ENCODE results near the gene ARHGAP10. TPM values are rescaled to one million over a fixed set of nuclear protein-coding genes. Genes with fewer than 3 reads are reported as not detected.
A peak's percentile ranks its signal among the peaks of the same experiment; 100 is the strongest.

Gene ARHGAP10
- total RNA-seq, 1 experiment from 2014 or later: 10.3 TPM

- DNase-seq (ENCODE audit: low spot score): no peak
Observed at GRCh38 chr4:147825451-147826287, 93.8 kb downstream of the ARHGAP10 start.

DNA sequence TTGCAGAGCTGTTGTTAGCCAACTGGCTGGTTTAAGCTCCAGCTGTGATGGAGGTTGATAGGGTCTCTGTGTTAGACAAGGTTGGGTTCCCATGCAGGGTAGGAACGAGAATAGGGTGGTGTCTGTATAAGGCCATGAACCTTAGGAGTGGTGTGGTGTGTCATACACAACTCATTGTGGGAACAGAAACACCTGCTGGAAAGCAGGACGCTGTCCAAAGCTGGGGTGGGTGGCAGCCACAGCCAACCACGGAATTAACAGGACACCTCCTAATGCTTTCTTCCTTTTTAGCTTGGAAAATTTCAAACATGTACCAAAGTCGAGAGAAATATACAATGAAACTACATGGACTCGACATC is 94.4 kb downstream of the ARHGAP10 start:
- no peak for DNase-seq (ENCODE audit: low spot score)

DNA sequence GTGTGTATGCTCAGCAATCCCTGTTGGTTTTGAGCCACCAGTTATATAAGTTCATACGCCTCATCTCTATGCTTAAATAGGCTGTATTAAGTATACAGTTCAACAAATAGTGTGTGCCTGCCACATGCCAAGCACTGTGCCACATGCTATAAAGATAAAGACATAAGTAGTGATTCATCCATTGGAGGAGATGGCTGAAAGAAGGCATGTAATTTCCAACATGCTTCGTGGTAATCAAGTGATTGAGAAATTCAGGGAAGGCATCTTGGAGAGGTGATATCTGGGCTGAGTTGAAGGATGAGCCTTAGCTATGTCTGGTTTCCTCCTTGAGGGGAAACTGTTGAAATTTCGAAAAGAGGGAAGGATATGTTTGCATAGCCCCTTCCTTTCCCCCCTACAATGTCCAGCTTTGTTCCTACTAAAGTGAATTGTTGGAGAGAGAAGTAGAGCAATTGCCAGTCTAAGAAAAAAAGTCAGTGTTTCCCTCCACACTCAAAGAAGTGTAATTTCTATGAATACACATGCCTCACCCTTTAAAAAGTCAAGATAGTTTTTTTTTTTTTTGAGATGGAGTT is 96.5 kb downstream of the ARHGAP10 start:
- DNase-seq (ENCODE audit: low spot score): no peak

GRCh38 chr4:147829401-147830101 is 97.7 kb downstream of the ARHGAP10 start:
- DNase-seq (ENCODE audit: low spot score): no peak

- DNase-seq (ENCODE audit: low spot score): no peak
Observed at GRCh38 chr4:147830102-147830463, 98.2 kb downstream of the ARHGAP10 start.

GRCh38 chr4:147830987-147831386 is 99.1 kb downstream of the ARHGAP10 start:
- DNase-seq (ENCODE audit: low spot score): no peak

DNA sequence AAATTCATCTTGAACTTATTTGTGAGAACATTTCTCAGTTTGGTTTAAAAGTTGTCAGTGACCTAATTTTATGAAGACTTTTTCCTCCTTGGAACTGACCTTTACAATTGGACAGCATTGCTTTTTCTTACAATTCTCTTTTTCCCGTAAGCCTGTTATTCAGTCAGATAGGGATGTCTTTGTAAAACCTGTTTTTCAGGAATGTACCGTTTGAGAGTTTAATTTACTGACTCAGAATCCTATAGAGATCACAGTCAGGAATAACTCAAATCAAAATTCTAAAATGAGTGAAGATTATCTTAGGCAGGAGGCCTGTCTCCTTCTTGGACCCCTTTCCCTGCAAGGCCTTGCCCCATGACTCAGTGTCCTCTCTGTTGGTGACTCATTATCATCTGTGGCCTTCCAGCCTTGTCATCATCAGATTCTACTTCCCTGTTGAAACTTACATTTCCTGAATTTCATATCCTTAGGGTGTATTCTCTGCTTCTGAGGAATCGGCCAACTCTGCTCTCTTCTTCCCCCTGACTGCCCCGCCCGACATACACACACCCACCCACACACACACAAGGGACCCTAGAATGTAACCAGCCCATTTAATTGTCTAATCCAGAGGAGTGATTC is 99.8 kb downstream of the ARHGAP10 start:
- DNase-seq (ENCODE audit: low spot score): peak; percentile 49

DNA sequence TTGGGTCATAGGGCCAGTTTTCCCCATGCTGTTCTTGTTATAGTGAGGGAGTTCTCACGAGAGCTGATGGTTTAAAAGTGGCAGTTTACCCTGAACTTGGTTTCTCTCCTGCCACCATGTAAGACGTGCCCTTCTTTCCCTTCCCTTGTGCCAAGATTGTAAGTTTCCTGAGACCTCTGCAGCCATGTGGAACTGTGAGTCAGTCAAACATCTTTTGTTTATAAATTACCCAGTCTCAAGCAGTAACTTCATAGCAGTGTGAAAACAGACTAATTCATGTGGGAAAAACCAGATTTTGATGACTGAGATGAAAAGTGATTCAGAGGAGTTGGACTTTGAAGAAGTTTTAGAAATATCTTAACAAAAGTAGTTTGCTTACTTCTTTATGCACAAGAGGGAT is 101.4 kb downstream of the ARHGAP10 start:
- no peak for DNase-seq (ENCODE audit: low spot score)

DNA sequence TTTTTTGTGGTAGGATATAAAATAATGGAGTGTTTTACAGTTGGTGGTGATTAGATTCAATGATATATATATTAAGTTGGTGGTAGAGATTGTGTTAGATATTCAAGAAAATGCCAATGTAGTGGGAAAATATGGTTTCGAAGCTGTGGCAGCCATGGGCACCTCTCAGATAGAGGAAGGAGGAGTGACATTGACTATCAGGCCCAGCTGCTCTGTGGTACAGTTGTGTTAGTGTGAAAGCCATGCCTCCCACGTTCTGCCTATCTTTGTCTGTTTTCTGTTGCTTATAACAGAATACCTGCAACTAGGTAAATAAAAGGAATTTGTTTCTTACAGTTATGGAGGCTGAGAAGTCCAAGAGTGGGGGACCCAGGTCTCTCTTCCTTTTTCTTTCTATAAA is 101.9 kb downstream of the ARHGAP10 start:
- DNase-seq (ENCODE audit: low spot score): no peak

- no peak for DNase-seq (ENCODE audit: low spot score)
Observed at GRCh38 chr4:147834480-147834879, 102.6 kb downstream of the ARHGAP10 start.

DNA sequence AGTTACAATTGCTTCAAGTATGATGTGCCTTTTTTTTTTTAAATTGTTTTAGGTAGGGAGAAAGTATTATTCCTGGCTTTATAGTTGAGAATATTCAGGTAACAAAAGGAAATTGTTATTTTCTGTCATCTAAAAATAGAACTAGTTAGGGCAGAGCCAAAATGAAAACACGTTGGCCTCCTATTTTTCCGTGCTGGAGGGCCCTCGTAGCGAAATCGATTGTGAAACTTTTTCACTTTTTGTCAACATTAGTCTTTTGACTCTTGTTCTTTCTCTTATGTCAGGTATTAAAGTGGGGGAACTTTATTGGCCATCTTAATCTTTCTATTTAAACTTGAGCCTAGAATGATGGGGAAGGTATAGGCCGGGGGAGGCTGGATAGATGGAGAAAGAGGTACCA is 104.9 kb downstream of the ARHGAP10 start:
- no peak for DNase-seq (ENCODE audit: low spot score)

DNA sequence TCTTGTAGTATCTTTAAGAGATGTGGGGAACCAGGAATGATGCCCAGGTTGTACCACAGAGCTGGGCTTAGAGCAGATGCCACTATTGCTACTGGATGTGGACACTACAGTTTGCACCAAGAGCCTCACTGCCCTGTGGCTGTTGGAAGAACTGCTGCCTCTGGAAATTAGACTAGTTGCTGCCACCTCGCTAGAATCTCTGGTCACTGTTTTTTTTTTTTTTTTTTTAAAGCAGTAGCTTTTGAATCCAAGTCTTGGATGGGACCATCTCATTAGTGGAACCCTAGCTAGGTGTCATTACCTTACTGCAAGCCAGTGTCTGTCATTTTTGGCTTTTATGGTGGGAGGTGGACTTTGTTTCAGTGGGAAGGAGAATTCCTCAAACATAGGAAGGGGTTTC is 105.5 kb downstream of the ARHGAP10 start:
- DNase-seq (ENCODE audit: low spot score): peak; percentile 31

GRCh38 chr4:147837854-147838253 is 106.0 kb downstream of the ARHGAP10 start:
- no peak for DNase-seq (ENCODE audit: low spot score)

DNA sequence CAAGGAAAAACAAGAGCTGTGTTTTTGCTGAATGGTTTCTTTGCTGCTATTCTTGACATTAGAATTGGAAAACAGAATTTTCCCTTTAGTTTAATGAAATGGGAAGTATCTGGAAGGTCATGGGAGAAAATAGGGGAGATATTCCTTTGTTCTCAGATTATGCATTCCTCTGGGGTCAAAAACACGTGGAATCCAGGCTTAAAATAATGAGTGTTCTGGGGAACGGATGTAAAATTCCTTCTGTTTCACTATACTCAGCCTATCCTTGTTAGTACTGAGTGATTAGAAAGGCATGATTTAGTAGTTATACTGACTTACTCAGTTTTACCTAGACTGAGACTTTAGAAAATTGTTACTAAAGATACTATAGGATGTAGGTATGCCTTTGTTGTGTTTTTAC is 107.3 kb downstream of the ARHGAP10 start:
- no peak for DNase-seq (ENCODE audit: low spot score)

DNA sequence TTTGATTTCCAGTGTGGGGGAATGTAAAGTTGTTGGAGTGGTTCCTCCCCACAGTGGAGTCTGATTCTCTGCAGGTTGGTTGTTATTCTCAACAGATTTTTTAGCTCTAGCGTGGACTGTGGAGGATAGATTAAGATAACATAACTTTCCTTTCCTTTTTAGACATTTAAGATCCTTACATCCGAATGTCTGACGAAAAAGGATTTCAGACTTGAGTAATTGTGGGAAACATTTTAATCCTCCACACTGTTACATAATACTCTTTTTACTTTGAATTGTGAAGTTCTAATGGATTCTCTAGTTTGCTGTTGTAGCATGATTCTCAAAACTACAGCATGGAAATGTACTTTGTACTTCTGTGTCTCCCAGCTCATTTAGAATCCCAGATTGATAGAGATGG is 107.8 kb downstream of the ARHGAP10 start:
- DNase-seq (ENCODE audit: low spot score): no peak

DNA sequence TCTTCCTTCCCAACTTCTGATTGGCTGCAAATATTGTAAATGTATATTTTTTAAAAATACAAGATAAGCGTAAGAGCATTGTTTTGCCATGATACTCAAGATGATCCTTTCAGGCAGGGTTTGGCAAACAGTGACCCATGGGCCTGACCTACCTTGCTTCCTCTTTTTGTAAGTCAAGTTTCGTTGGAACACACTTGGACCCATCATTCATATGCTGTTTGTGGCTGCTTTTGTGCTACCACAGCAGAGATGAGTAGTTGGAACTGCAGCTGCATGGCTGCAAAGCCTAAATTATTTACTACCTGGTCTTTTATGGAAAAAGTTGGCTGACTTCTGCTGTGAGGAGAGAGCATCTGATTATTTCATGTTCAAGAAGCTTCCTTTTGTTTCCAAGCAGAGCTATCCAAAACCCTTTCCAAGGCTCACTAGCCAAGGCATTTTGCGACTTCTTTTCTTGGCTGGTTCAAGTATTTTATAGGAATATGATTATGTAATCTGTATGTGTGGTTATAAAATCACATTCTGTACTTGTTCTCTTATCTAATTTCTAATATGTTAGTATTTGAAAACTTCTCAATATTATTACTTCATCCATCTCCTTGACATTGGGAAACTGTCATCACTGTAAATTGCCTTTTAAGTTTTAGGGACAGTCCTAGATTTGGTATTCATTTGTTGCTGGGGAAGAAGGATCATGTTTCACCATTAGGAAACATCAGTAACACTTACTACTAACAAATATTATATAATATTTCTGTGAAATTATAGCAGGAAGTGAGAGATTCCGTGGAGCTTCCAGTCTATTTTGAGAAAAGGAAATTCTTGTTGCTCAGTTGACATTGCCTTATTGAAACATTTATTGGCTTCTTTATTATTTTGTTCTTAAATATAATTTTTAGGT is 109.2 kb downstream of the ARHGAP10 start:
- no peak for DNase-seq (ENCODE audit: low spot score)

- no peak for DNase-seq (ENCODE audit: low spot score)
Observed at GRCh38 chr4:147842573-147842972, 110.7 kb downstream of the ARHGAP10 start.

- peak; percentile 33 for DNase-seq (ENCODE audit: low spot score)
Observed at GRCh38 chr4:147843162-147843561, 111.3 kb downstream of the ARHGAP10 start.

GRCh38 chr4:147844781-147845180 is 112.9 kb downstream of the ARHGAP10 start:
- DNase-seq (ENCODE audit: low spot score): no peak

GRCh38 chr4:147846318-147847155 is 114.6 kb downstream of the ARHGAP10 start:
- DNase-seq (ENCODE audit: low spot score): no peak
